ENCODE data around the gene BTBD10.

DNA sequence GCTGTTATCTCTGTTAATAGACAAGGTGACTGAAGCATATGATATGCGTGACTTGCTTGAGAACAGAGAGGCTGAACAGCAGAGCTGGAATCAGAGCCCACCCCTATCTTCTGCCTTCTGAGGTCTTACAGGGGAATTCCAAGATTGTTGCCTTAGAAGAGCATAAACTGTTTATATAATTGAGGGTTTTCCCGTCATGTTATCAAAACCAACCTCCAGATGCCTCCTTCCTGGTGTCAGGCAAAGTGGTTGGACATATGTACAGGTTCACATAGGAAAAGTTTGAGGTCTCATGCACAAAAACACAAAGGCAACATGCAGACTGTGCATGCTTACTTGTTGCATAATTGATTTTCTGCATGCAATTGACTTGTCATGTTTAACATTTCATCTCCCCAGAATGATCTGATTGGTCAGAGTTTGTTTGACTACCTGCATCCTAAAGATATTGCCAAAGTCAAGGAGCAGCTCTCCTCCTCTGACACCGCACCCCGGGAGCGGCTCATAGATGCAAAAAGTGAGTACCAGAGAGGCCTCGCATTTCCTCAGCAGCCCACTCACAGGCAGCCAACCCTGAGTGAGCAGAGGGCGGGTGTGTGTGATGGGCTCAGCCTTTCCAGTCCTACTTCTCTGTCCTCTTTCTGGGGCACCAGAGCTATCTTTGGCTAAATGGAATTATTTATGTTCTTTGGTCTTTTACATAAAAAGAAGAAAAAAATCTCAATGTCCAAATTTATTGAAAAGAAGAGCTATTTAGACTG lies 96.6 kb downstream of the BTBD10 start:
- TF ChIP-seq CTCF (conservative IDR thresholded peaks at IDR 0.05; ENCODE audit: low read length) (no peak), EZH2phosphoT487 (IDR thresholded peaks at IDR 0.05; ENCODE audit: borderline replicate concordance, low read depth, low read length) (no peak)

Measured in OCI-LY7 (cell line).